Activated T-cell treated with anti-CD3 and anti-CD28 coated beads, Interleukin-2, amount 50 U/mL, for 1 hour (primary cell): ENCODE results near the gene BTG2.

Experiments used
- DNase-seq: peaks from one replicate; pipeline ENCODE4 v3.0.0-alpha.2; 2020

The BTG2 gene

GRCh38 chr1:203320591-203321272, 15.4 kb downstream of the BTG2 start:
- DNase-seq: peak; percentile 68

GRCh38 chr1:203321273-203322052, 16.1 kb downstream of the BTG2 start:
- DNase-seq: no peak

- no peak for DNase-seq
Observed at GRCh38 chr1:203322500-203323179, 17.3 kb downstream of the BTG2 start.

GRCh38 chr1:203323587-203323986, 18.3 kb downstream of the BTG2 start:
- no peak for DNase-seq

GRCh38 chr1:203324105-203325025, 19.0 kb downstream of the BTG2 start:
- DNase-seq: peak; percentile 41

GRCh38 chr1:203325026-203325417, 19.7 kb downstream of the BTG2 start:
- DNase-seq: peak; percentile 51

GRCh38 chr1:203325418-203326091, 20.2 kb downstream of the BTG2 start:
- no peak for DNase-seq

- peak; percentile 92 for DNase-seq
Observed at GRCh38 chr1:203326830-203327683, 21.7 kb downstream of the BTG2 start.

- DNase-seq: no peak
Observed at GRCh38 chr1:203327684-203328457, 22.6 kb downstream of the BTG2 start.

- DNase-seq: no peak
Observed at GRCh38 chr1:203328714-203329122, 23.4 kb downstream of the BTG2 start.

GRCh38 chr1:203331224-203331623, 25.9 kb downstream of the BTG2 start:
- no peak for DNase-seq

- no peak for DNase-seq
Observed at GRCh38 chr1:203335503-203335902, 30.2 kb downstream of the BTG2 start.

- no peak for DNase-seq
Observed at GRCh38 chr1:203336097-203336496, 30.8 kb downstream of the BTG2 start.

- peak; percentile 62 for DNase-seq
Observed at GRCh38 chr1:203338335-203339036, 33.2 kb downstream of the BTG2 start.

- peak; percentile 56 for DNase-seq
Observed at GRCh38 chr1:203340112-203340790, 34.9 kb downstream of the BTG2 start.

- peak; percentile 56 for DNase-seq
Observed at GRCh38 chr1:203342192-203342940, 37.0 kb downstream of the BTG2 start.

- no peak for DNase-seq
Observed at GRCh38 chr1:203343956-203344754, 38.8 kb downstream of the BTG2 start.
